H9 (cell line): ENCODE measurements around the gene PBX4. TPM values are rescaled to one million over a fixed set of nuclear protein-coding genes. Genes with fewer than 3 reads are reported as not detected.

ENCODE experiments used
- DNase-seq: peaks from one replicate; pipeline ENCODE4 v3.0.0-alpha.2; 2017
- H2AFZ ChIP-seq: one replicate; pipeline ENCODE4 v1.6.1; 2013; ENCODE audit warnings: mild to moderate bottlenecking, low read length, control low read depth, moderate library complexity
- H2AK5ac ChIP-seq: 2 replicates; pipeline ENCODE4 v1.6.1; 2013; ENCODE audit warnings: low read length, control low read depth, mixed read lengths; ENCODE audit not compliant: insufficient read length
- H2BK120ac ChIP-seq: one replicate; pipeline ENCODE4 v1.6.1; 2013; ENCODE audit warnings: low read depth, mild to moderate bottlenecking, low read length, control low read depth, inconsistent platforms; ENCODE audit not compliant: poor library complexity, severe bottlenecking
- H2BK12ac ChIP-seq: 2 replicates; pipeline ENCODE4 v1.6.1; 2013; ENCODE audit warnings: low read length, control low read depth, mixed read lengths, low read depth; ENCODE audit not compliant: insufficient read length
- H2BK15ac ChIP-seq: 2 replicates; pipeline ENCODE4 v1.6.1; 2013; ENCODE audit warnings: low read depth, low read length, control low read depth
- H2BK20ac ChIP-seq: one replicate; pipeline ENCODE4 v1.6.1; 2013; ENCODE audit warnings: low read depth, mild to moderate bottlenecking, low read length, control low read depth, inconsistent platforms; ENCODE audit not compliant: poor library complexity, severe bottlenecking
- H2BK5ac ChIP-seq: 2 replicates; pipeline ENCODE4 v1.6.1; 2013; ENCODE audit warnings: low read length, control low read depth, mixed read lengths; ENCODE audit not compliant: insufficient read length
- H3K14ac ChIP-seq: 2 replicates; pipeline ENCODE4 v1.6.1; 2013; ENCODE audit warnings: low read length, control low read depth; ENCODE audit not compliant: insufficient read depth
- H3K18ac ChIP-seq: 2 replicates; pipeline ENCODE4 v1.6.1; 2013; ENCODE audit warnings: low read depth, mild to moderate bottlenecking, mixed read lengths, low read length, control low read depth; ENCODE audit not compliant: insufficient read length
- H3K23ac ChIP-seq: 2 replicates; pipeline ENCODE4 v1.6.1; 2013; ENCODE audit warnings: low read length, control low read depth, mixed read lengths, low read depth; ENCODE audit not compliant: insufficient read length
- H3K23me2 ChIP-seq: 2 replicates; pipeline ENCODE4 v1.6.1; 2013; ENCODE audit warnings: low read depth, mild to moderate bottlenecking, mixed read lengths, low read length, control low read depth; ENCODE audit not compliant: insufficient read length, poor library complexity, severe bottlenecking
- H3K27ac ChIP-seq: 2 replicates; pipeline ENCODE4 v1.5.1; 2013; ENCODE audit warnings: low read length, control low read depth, mixed read lengths, low read depth; ENCODE audit not compliant: insufficient read length
- H3K27me3 ChIP-seq: 2 replicates; pipeline ENCODE4 v1.6.1; 2013; ENCODE audit warnings: low read length, control low read depth, inconsistent platforms; ENCODE audit not compliant: insufficient read depth
- H3K4ac ChIP-seq: 2 replicates; pipeline ENCODE4 v1.6.1; 2013; ENCODE audit warnings: low read depth, mild to moderate bottlenecking, control low read depth, inconsistent platforms, low read length, moderate library complexity
- H3K4me1 ChIP-seq: 2 replicates; pipeline ENCODE4 v1.6.1; 2013; ENCODE audit warnings: low read length, control low read depth, inconsistent platforms; ENCODE audit not compliant: insufficient read depth
- H3K4me2 ChIP-seq: 2 replicates; pipeline ENCODE4 v1.6.1; 2013; ENCODE audit warnings: low read length, control low read depth, mixed read lengths; ENCODE audit not compliant: insufficient read length, insufficient read depth
- H3K56ac ChIP-seq: 2 replicates; pipeline ENCODE4 v1.6.1; 2013; ENCODE audit warnings: low read depth, mild to moderate bottlenecking, mixed read lengths, low read length, control low read depth; ENCODE audit not compliant: insufficient read length
- H3K79me1 ChIP-seq: 2 replicates; pipeline ENCODE4 v1.6.1; 2013; ENCODE audit warnings: low read depth, mild to moderate bottlenecking, moderate library complexity, low read length, control low read depth, inconsistent platforms; ENCODE audit not compliant: insufficient read depth, poor library complexity, severe bottlenecking
- H3K79me2 ChIP-seq: 2 replicates; pipeline ENCODE4 v1.6.1; 2013; ENCODE audit warnings: low read length, control low read depth, inconsistent platforms; ENCODE audit not compliant: insufficient read depth
- H3K9ac ChIP-seq: 2 replicates; pipeline ENCODE4 v1.6.1; 2013; ENCODE audit warnings: low read length, control low read depth, mixed read lengths; ENCODE audit not compliant: insufficient read length; ENCODE audit errors: extremely low read depth
- H3K9me3 ChIP-seq: one replicate; pipeline ENCODE4 v1.6.1; 2013; ENCODE audit warnings: low read depth, low read length, inconsistent platforms; ENCODE audit not compliant: control insufficient read depth
- H3T11ph ChIP-seq: one replicate; pipeline ENCODE4 v1.6.1; 2013; ENCODE audit warnings: mild to moderate bottlenecking, low read length, control low read depth, inconsistent platforms
- H4K20me1 ChIP-seq: one replicate; pipeline ENCODE4 v1.6.1; 2013; ENCODE audit not compliant: control insufficient read depth, insufficient read length, insufficient read depth
- H4K5ac ChIP-seq: 2 replicates; pipeline ENCODE4 v1.6.1; 2013; ENCODE audit warnings: low read depth, mild to moderate bottlenecking, mixed read lengths, low read length, control low read depth; ENCODE audit not compliant: insufficient read length
- H4K8ac ChIP-seq: replicated peaks from 2 replicates; pipeline ENCODE4 v1.6.1; 2013; ENCODE audit warnings: low read length, control low read depth, mixed read lengths, low read depth; ENCODE audit not compliant: insufficient read length
- H4K91ac ChIP-seq: 2 replicates; pipeline ENCODE4 v1.6.1; 2013; ENCODE audit warnings: low read depth, mild to moderate bottlenecking, moderate library complexity, mixed read lengths, low read length, control low read depth; ENCODE audit not compliant: insufficient read length
- H3K27ac Mint-ChIP-seq, 3 experiments: 2 replicates in 2 of 3; 3 replicates in 1 of 3; pipeline ENCODE4 v1.8.0; 2020 to 2021; ENCODE audit warnings: mixed read lengths in 3 of 3, mild to moderate bottlenecking in 1 of 3, moderate library complexity in 1 of 3
- H3K27me3 Mint-ChIP-seq: 2 replicates; pipeline ENCODE4 v1.8.0; 2021; ENCODE audit warnings: low read depth, mild to moderate bottlenecking, moderate library complexity, mixed read lengths
- H3K36me3 Mint-ChIP-seq, 3 experiments: 2 replicates in 2 of 3; 3 replicates in 1 of 3; pipeline ENCODE4 v1.8.0; 2020 to 2021; ENCODE audit warnings: low read depth in 3 of 3, mixed read lengths in 3 of 3; ENCODE audit not compliant: insufficient read depth in 1 of 3
- H3K4me1 Mint-ChIP-seq, 2 experiments: 2 replicates each; pipeline ENCODE4 v1.8.0; 2020; ENCODE audit warnings: mixed read lengths in 2 of 2
- H3K4me3 Mint-ChIP-seq, 2 experiments: 2 replicates in 1 of 2; 3 replicates in 1 of 2; pipeline ENCODE4 v1.8.0; 2020 to 2021; ENCODE audit warnings: mild to moderate bottlenecking in 2 of 2, mixed read lengths in 2 of 2, moderate library complexity in 1 of 2
- H3K9me3 Mint-ChIP-seq, 2 experiments: 2 replicates in 1 of 2; 3 replicates in 1 of 2; pipeline ENCODE4 v1.8.0; 2020; ENCODE audit warnings: mild to moderate bottlenecking in 2 of 2, mixed read lengths in 2 of 2, moderate library complexity in 1 of 2
- WGBS: extraction: QIAGEN DNeasy Blood & Tissue Kit; methylation state at CpG from one replicate; pipeline ENCODE4 v1.1.7; 2013; ENCODE audit warnings: missing lambda C conversion rate, low lambda C conversion rate, mixed read lengths; ENCODE audit not compliant: insufficient read length; ENCODE audit errors: extremely low coverage; 5-methylcytosine and 5-hydroxymethylcytosine counted together
- total RNA-seq: library from RNA; stranded (reverse); gene quantifications from 2 replicates; pipeline ENCODE4 v1.2.1, GENCODE V29; 2021
- TF ChIP-seq, protein P1 (sequence below): fragments of 200-600 bp; sonication (generic); conservative IDR thresholded peaks from 3 replicates; pipeline ENCODE4 v1.8.0; 2021; ENCODE audit warnings: antibody characterized with exemption, mild to moderate bottlenecking

The PBX4 gene
- total RNA-seq, 1 experiment from 2014 or later = 3.3 TPM

DNA sequence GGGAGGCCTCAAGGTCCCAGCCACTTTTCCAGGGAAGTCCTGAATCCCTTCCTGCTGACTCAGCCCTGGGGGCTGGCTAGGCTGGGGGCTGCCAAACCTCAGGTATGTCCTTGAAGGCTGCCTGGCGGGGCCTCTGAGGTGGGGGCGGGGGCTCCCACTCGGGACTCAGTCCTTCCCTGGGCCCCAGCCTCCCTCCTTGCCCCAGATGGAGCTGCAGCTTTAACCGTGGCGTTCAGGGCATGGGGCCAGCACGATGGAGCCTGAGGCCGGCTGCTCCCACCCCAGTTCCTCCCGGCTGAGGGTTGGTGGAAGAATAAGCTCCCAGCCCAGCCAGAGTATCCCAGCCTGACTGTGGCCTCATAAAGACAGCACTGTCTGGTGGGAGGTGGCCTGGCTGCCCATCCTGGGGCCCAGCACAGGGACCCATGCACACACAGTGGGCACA, 68.0 kb downstream of the PBX4 start:
- no peak overlapping the region for H4K91ac ChIP-seq
- H2AFZ ChIP-seq = no peak overlapping the region
- H3K27ac ChIP-seq = no peak overlapping the region
- H3K18ac ChIP-seq = no peak overlapping the region
- no peak overlapping the region for H3K4me2 ChIP-seq
- no peaks in the 10 kb centered on the region for H3K79me1 ChIP-seq
- no peak overlapping the region for H2BK12ac ChIP-seq
- H3K9ac ChIP-seq = no peak overlapping the region
- no peaks in the 10 kb centered on the region for H3K9me3 ChIP-seq
- no peaks in the 10 kb centered on the region for H3K4me1 ChIP-seq
- no peaks in the 10 kb centered on the region for H4K20me1 ChIP-seq
- no peaks in the 10 kb centered on the region for H3K27me3 ChIP-seq
- H3K27ac Mint-ChIP-seq = no peak overlapping the region
- H3K14ac ChIP-seq = no peak overlapping the region; the same call in 1 of the 2 replicates
- no CpG with 5 or more reads among the region's 8 CpGs for WGBS
- H3T11ph ChIP-seq = no peak overlapping the region
- H2BK120ac ChIP-seq = no peak overlapping the region
- no peak overlapping the region for H2BK15ac ChIP-seq
- no peak overlapping the region for H2BK5ac ChIP-seq
- no peaks in the 10 kb centered on the region; a peak in 1 of 7 replicates for H3K36me3 Mint-ChIP-seq
- no peak overlapping the region for H2AK5ac ChIP-seq
- no peak overlapping the region for H3K56ac ChIP-seq
- H4K8ac ChIP-seq = no peak overlapping the region
- no peak for DNase-seq
- no peak overlapping the region for H2BK20ac ChIP-seq
- no peak overlapping the region for H3K4me3 Mint-ChIP-seq
- no peak overlapping the region for H3K4ac ChIP-seq
- peaks cover 7% of the 10 kb centered on the region for H3K27me3 Mint-ChIP-seq
- no peaks in the 10 kb centered on the region; a peak in 1 of 5 replicates for H3K9me3 Mint-ChIP-seq
- H3K4me1 Mint-ChIP-seq = peaks cover 0 to 8% of the 10 kb centered on the region in 2 experiments; a peak in 2 of 4 replicates
- H4K5ac ChIP-seq = no peak overlapping the region
- TF ChIP-seq, protein P1, sequence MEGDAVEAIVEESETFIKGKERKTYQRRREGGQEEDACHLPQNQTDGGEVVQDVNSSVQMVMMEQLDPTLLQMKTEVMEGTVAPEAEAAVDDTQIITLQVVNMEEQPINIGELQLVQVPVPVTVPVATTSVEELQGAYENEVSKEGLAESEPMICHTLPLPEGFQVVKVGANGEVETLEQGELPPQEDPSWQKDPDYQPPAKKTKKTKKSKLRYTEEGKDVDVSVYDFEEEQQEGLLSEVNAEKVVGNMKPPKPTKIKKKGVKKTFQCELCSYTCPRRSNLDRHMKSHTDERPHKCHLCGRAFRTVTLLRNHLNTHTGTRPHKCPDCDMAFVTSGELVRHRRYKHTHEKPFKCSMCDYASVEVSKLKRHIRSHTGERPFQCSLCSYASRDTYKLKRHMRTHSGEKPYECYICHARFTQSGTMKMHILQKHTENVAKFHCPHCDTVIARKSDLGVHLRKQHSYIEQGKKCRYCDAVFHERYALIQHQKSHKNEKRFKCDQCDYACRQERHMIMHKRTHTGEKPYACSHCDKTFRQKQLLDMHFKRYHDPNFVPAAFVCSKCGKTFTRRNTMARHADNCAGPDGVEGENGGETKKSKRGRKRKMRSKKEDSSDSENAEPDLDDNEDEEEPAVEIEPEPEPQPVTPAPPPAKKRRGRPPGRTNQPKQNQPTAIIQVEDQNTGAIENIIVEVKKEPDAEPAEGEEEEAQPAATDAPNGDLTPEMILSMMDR = no peak
- H3K79me2 ChIP-seq = no peaks in the 10 kb centered on the region
- no peaks in the 10 kb centered on the region for H3K23me2 ChIP-seq
- no peak overlapping the region for H3K23ac ChIP-seq
